HG03571 (cell line): ENCODE measurements around the gene RASGRP1.
A peak's percentile ranks its signal among the peaks of the same experiment; 100 is the strongest.

Source experiments
- ATAC-seq: cut with Tn5 transposase; IDR thresholded peaks from one replicate; pipeline ENCODE4 v1.9.1; 2021; ENCODE audit not compliant: unreplicated experiment

Gene RASGRP1

DNA sequence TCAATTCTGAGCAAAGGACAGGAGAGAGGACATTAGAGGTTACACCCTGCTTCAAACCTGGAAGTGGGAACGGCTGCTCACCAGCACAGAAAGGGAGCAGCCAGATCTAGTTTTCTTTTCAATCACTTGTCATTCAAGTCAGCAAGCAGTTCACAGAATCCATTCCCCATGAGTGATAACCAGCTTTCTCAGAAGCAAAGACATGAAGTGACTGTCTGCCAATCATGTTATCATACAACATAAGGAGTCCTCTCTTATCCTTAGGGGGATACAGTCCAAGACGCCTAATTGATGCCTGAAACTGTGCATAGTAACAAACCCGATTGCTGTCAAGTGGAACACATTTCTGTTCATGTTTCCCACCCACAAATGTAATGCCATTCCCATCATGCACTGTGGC, 56.0 kb downstream of the RASGRP1 start:
- no peak for ATAC-seq

DNA sequence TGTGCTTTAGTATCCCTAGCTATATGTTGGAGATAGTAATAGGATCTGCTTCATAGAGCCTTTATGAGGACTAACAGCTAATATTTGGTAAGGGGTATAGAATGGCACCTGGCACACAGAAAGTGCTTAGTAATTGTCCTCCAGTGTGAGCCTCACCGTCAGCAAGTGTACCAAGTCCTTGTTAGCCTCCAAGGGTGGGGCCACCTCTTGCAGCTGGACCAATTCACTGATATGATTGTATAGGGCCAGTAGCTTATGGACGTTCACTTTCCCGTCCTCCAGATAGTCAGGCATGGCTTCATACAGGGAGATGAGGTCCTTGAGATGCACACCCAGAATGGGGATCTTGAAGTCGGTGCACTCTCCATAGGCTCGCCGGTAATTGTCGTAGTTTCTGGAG, 57.0 kb downstream of the RASGRP1 start:
- no peak for ATAC-seq

DNA sequence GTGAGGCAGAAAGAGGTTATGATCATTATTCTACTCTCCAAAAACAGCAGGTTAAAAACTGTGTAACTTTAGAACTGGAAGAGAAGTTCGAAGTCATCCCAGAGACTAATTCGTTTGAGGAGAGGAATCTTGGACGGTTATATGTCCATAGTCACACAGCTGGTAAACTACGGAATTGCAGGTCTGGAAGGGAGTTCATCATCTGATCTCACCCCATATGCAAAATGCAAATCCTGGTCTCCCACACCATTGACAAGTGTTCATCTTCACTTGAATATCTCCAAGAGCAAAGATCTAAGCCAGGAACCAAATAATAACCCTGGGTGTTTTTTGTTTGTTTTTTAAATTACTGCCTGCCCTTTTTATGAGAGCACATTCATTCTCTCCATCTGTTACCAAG, 57.6 kb downstream of the RASGRP1 start:
- no peak for ATAC-seq

DNA sequence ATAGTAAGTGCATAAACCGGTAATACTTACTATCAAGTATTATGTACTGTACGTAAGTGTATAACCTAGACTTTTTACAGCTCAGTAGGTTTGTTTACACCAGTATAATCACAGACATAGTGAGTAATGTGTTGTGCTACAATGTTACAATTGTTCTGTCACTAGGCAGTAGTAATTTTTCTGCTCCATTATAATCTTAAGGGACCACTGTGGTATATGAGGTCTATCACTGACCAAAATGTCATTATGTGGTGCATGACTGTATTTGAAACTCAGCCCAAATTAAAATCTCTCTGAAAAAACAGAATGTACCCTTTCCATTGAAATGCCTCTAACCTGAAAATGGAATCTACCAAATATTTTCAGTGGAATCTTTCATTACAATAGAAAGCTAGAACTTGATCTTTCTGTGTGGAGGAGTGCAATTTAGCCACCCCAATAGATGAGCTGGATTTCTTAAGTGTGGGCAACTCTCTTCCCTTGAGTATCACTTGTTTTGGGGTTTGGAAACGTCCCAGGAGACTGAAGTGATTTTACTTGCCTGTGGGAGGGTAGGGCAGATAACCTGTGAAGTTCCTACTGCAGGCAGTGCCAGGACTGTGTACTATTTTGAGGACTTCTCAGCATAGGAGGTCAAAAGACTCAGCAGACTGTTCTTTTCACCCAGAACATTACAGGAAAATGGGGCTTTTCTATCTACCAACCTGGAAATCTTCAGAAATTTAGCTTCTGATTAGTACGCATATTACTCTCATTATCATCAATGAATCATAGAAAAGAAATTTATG, 59.7 kb downstream of the RASGRP1 start:
- ATAC-seq: no peak

DNA sequence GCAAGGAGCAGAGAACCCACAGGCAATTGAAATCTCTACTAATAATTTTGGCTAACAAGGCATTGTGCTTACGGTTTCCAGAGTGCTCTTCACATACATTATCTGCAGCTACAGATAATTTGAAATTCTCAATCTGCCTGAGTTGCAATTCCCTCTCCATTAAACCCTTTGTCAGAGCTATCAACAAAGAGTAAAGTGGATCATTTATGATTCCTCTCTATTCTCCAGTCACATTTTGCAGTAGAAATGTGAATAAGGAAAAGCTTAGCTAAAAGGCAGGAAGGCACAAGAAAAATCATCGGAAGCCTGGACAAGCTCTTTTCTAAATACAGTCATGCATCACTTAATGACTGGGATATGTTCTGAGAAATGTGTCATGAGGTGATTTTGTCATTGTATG, 61.1 kb downstream of the RASGRP1 start:
- no peak for ATAC-seq

DNA sequence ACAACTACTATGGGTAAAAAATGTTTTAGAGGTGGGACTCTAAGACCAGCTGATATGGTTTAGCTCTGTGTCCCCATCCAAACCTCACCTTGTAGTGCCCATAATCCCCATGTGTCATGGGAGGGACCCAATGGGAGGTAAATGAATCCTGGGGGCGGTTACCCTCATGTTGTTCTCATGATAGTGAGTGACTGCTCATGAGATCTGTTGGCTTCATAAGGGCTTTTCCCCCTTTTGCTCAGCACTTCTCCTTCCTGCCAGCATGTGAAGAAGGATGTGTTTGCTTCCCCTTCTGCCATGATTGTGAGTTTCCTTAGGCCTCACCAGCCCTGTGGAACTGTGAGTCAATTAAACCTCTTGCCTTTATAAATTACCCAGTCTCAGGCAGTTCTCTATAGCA, 65.0 kb downstream of the RASGRP1 start:
- no peak for ATAC-seq

DNA sequence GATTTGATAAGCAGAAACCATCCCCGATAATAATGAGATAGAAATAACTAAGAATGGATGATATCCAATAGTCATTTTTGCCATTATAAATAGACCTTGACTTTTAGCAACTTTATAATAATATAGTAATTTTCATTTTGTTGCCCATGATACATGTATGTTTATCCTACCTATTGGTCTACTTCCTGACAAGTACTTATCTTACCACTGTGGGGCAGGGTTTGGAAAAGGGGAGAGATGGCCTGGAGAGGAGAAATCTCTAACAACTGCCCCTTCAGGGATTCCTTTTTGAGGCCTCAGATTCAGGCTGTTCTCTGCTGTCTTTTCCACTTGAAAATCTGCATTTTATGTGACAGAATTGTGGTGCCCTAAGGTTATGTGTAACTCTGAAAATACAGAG, 68.5 kb downstream of the RASGRP1 start:
- no peak for ATAC-seq

DNA sequence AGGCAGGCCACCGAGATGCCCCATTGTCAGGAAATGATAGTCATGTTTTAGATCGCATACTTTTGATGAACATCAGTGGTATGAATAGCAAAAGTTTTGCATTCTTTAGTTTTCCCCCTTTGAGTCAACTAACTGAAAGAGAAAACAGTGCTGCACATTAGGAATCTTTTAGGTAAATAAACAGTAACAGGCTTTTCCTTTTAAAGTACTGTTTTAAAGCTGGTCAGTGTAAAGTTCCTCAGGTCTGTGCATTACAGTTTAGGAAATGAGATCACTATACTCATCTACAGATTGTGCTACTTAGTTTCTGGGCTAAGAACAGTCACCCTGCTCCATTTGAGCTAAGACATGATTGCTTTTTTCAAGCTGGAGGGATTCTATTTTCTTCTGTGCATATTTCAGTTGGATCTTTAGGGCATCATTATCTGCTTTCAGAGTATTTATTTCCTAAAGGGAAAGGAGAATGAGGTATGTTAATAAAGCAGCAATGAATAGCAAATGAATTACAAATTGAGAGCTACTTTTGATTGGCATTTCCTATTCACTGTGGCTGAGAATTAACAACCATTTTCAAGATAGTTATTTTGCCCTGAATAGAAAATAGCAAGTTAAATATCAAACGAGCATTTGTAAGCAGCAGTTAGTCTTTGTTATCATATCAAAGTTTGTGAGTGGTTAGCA, 74.2 kb downstream of the RASGRP1 start:
- no peak for ATAC-seq

DNA sequence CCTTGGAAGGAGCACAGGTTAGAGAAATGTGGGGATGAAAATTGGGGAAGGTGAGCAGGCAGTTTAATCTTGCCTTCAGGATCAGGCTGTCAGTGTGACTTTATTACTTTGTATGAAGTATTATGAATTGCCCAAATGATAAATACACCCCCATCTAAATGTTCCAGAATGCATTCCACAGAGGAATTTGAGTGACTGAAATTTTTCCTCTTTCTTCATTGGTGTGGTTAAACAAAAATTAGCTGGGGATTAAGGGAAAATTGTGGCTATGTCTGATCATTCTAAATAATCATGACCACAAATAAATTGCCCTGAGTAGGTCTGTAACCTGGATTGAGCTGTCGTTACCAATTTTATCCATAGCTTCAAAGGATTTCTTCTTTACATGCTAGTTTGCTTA, 77.2 kb downstream of the RASGRP1 start:
- no peak for ATAC-seq

DNA sequence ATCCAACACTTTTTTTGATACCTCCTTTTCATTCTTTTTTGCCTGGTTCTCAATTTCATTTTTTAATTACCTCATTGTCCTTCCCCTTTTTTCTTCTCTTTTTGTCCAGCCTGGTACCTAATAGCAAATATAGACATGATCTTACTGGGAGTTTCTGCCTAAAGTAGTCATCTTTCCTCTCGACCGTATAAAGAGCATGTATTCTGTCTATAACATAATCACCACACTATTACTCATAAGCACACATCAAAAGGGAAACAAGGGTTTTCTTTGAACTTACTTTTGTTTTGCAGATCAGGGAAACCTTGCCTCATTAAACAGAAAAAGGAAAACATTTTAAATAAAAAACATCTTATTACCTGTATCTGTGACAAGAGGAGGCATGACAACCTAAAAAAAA, 77.7 kb downstream of the RASGRP1 start:
- ATAC-seq: no peak

DNA sequence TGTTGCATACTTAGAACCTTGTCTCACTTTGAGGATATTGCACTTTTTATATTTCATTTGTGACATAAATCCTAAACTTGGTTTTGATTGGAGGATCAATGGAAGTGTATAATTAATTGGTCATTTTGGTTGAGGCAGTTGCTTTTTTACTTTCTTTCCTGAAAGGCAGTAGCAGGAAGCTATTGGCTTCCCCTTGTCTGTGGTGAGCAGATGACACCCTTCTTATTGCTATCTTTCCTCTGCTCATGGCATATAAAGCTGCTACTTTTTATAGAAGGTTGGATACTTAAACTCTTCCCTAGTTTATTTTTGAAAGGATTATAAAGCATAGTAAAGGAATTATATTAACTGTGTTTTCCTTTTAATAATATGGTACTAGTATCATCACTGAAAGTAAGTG, 82.0 kb downstream of the RASGRP1 start:
- ATAC-seq: no peak

DNA sequence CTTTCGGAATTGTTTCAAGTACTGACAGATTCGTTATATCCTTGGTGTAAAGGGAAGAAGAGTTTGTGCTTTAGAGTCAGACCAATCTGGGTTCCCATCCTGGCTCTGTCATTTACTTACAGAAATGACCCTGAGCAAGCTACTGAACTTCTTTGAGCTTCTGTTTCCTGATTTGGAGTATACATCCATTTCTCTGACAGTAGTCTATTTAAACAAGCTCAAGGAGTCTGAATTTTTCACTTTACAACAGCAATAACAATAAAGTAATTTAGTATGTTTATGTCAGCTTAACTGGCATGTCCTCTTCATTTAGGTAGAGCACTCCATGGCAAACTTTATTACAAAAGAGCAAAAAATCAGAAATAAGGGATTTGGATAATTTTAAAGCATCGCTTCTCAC, 82.9 kb downstream of the RASGRP1 start:
- no peak for ATAC-seq

DNA sequence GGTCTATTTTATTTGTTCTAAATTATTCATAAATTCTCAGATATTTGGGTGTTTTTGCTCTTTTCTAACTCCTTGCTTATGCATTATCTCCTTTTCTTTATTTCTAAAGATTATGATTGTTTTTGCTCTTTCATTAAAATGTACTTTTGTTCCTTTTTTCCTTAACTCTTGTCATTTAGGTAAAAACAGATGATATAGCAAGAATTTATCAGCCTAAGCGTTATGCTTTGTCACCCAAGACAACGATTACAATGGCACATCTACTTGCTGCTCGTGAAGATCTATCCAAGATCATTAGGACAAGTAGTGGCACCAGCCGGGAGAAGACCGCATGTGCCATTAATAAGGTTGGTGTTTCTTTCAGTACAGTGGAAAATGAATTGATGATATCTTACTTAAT, 83.5 kb downstream of the RASGRP1 start:
- no peak for ATAC-seq

DNA sequence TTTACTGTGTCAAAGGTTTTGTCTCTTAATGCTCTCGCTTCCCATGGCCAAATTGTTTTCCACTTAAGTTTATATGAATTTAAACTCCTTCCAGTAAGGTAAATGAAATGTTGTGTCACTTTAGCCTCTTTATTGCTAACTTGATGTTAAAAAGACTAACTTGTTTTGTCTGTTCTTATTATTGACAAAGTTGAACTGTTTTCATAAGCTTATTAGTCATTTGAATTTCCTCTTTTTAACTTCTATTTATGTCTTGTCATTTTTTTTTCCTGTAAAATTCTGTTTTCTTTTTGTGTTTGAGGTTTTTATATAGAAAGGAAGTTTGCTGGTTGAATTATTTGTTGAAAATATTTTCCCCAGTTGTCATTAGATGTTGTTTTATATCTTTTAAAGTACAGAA, 84.9 kb downstream of the RASGRP1 start:
- no peak for ATAC-seq

DNA sequence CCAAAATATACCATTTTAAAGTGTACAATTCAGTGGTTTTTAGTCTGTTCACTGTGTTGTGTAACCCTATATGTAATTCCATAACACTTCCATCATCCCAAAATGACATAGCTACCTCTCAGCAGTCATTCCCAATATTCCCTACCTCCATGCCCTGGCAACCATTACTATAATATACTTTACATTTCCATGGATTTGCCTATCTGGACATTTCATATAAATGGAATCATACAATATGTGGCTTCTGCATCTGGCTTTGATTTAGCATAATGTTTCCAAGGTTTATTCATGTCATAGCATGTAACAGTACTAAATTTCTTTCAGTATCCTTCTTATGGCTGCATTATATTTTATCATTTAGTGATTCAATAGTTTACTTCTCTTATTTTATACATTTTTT, 85.3 kb downstream of the RASGRP1 start:
- no peak for ATAC-seq

DNA sequence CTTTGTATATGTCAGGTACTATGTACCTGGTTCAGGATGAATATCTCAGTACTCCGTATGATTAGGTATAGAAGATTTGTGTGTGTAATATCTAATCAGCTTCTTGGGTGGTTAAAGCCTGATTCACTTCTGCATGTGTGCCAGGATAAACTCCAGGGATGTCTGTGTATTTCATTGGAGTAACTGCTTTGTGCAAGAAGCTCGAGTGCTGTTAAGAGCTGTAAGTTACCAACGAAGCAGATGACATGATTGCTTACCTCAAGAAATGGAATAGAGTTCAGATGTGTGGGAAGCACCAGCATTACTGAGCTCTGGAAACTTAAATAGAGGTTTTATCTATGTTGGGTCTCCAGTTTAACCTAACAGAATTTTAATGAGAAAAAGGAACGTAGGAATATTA, 87.0 kb downstream of the RASGRP1 start:
- no peak for ATAC-seq

DNA sequence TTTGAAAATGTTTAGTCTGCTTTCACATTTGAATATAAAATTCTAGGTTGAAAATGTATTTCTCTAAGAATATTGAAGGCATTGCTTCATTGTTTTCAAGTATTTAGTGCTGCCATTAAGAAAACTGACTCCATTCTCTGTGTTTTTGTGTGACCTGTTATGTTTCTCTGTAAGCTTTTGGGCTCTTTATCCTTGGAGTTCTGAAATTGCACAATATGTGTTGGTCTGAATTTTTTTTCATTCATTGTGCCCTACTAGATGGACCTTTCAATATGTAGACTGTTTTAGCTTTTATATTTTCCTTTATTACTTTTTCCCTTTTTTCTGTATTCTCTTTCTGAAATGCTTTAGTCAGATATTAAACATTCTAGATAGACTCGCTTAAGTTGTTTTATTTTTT, 88.5 kb downstream of the RASGRP1 start:
- ATAC-seq: no peak

DNA sequence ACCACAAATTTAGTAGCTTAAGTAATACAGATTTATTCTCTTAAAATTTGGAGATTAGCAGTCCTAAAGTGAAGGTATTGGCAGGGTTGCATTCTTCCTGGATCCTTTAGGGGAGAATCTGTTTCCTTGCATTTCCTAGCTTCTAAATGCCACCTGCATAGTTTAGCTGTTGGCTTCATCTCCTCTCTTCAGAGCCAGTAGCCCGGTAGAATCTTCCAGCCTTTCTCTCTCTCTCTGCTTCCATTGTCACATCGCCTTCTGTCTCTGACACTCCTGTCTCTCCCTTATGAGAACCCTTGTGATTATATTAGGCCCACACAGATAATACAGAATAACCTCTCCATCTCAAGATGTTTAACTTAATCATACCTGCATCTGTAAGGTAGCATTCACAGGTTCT, 89.3 kb downstream of the RASGRP1 start:
- no peak for ATAC-seq

DNA sequence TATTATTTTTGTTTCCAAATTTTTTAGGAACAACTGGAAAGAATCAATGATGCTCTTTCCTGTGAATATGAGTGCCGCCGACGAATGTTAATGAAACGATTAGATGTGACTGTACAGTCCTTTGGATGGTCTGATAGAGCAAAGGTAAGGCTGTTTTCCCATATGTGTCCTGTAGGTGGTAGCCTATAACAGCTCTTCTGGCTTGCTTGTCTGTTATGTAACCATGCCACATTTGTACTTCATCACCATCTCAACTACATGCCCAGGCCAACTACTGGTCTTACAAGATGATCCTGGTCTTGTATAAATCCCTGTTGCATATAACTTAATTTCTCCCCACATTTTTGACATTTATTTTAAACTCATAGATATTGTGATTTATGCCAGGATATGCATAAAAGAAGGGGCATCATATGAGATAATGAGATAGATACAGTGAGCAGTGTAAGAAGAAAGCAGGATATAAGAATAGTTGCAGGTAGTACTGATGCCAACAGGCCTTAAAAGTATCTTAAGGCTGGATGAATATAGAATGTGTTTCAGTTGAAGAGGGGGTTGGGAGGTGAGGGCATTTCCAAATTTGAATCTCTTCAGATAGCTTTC, 90.4 kb downstream of the RASGRP1 start:
- ATAC-seq: peak; percentile 97

DNA sequence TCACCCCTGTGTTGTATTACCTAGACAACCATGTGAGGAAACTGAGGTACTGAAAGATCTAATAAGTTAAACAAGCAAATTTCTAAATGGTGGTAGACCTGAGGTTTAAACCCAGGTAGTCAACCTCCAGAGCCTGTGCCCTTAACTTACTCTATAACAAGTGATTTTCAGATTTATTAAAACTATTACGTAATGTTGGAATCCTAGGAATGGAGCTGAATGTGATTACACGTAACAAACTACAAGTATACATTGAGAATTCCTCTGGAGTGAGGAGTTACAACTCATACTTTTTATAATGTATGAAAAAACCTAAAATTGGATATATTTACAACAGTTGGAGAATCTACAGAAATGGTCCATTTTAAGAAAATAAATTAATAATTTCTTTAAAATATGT, 92.6 kb downstream of the RASGRP1 start:
- ATAC-seq: no peak

DNA sequence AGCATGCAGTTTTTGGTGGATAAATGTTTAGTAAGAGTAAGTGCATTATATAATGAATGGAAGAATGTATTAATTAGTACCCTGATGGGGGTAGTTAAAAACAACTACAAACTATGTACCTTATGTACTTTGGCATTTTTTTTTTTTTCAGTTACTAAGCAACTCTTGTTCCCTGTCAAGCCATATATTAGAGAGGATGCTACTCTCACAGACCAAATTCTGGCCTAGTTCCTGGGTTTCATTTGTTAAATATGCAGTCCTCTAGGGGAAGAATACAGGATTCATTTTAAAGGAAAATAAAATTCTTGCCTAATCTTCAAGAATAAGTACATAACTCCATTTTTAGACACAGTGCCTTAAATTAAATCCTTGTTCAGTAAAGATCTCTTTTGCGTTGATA, 93.8 kb downstream of the RASGRP1 start:
- ATAC-seq: no peak

DNA sequence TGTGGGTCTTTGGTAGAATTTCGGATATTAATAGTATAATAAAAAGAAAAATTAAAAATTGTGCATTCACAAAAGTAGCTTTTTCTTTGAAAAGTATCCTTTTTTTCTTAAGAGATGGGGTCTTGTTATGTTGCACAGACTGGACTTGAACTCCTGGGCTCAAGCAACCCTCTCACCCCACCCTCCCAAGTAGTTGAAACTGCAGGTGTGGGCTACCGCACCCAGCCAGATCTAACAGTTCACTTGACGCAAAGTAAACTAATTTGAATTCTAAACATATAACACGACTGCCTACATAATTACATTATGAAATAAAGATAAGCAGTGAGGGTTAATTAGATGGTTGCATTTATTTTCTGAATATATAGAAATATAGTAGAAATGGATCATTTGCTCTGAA, 99.9 kb downstream of the RASGRP1 start:
- ATAC-seq: no peak
